NCI-H146 treated with DMSO at 0.1 percent for 48 hours (cell line): ENCODE measurements around the gene TBC1D14.
"Not testable (repeated sequence)": the region's sequence is repeated elsewhere in the genome, so short reads cannot be mapped to it uniquely, and the experiment has no call there.

Experiments used
- DNase-seq: peaks from one replicate; lab custom pipeline; 2025; ENCODE audit not compliant: unreplicated experiment; lab: John Stamatoyannopoulos, UW

The TBC1D14 gene

DNA sequence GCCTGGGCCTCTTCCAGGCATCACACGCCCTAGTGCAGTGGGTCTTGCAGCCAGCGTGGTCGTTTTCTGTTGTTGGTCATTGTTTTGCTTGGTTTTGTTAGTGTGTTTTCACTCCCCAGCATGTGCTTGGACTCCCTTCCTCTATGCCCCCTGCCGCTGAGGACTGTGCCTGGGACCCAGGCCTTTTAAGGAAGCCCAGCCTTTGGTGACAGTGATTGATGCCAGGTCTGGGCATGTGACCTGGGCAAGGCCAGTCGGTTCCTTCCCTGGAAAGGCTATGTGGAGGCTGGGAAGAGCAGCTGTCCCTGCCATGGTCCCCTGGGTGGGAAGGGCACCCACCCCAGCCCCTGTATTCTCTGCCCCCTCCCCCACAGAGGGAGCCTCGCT lies 167.1 kb downstream of the TBC1D14 start:
- DNase-seq, result no peak

DNA sequence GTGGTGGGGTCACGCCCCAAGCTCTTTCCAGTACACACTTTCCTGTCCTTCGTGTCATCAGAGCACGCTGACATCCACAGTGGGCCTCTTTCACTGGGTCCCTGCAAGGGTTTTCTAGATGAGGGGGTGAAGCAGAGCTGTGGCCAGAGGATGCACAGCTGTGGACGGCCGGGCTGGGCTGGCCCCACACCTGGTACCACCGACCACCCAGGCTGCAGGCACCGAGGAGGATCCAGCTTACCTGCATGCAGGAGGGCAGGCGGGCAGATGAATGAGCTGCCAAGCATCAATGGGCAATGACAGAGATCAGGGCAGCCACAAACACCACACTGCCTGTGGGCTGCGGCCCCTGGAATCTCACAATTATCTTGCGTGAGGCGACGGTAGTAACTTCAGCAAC lies 167.7 kb downstream of the TBC1D14 start:
- DNase-seq, result no peak

DNA sequence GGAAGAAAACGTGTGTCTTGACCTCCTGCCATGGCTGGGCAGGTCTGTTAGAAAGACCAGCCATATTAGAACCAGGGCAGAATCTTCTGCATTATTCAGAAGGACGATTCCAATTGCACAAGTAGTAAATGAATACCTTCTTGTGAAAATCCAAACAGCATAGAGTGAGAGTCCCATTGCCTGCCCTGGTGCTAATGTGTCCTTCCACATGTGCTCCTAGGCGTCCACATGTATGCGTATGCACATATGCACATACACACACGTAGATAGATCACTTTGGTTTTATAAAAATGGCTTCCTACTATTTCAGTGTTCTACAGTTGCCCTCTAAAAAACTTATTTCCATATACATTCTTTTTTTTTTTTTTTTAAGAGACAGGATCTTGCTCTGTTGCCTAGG lies 168.4 kb downstream of the TBC1D14 start:
- DNase-seq, result no peak

DNA sequence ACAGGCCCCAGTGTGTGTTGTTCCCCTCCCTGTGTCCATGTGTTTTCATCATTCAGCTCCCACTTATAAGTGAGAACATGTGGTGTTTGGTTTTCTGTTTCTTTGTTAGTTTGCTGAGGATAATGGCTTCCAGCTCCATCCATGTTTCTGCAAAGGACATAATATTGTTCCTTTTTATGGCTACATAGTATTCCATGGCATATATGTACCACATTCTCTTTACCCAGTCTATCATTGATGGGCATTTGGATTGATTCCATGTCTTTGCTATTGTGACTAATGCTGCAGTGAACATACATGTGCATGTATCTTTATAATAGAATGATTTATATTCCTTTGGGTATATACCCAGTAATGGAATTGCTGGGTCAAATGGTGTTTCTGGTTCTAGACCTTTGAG lies 169.9 kb downstream of the TBC1D14 start:
- DNase-seq, result not testable (repeated sequence)

DNA sequence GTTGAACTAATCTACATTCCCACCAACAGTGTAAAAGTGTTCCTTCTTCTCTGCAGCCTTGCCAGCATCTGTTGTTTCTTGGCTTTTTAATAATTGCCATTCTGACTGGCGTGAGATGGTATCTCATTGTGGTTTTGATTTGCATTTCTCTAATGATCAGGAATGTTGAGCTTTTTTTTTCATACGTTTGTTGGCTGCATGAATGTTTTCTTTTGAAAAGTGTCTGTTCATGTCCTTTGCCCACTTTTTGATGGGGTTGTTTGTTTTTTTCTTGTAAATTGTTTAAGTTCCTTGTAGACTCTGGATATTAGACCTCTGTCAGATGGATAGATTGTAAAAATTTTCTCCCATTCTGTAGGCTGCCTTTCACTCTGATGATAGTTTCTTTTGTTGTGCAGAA lies 170.3 kb downstream of the TBC1D14 start:
- not testable (repeated sequence) for DNase-seq
